Myocyte (in vitro differentiated cells): ENCODE results near the gene AKAP13. TPM values are rescaled to one million over a fixed set of nuclear protein-coding genes. Genes with fewer than 3 reads are reported as not detected.

Experiments
- DNase-seq: peaks from one replicate; pipeline ENCODE4 v3.0.0-alpha.2; 2012; ENCODE audit warnings: low read depth
- total RNA-seq: library from RNA; depleted of rRNA; stranded (reverse); fragments of >200 nt; gene quantifications from 2 replicates; pipeline ENCODE4 v1.2.3, GENCODE V29; 2014

AKAP13 gene
- total RNA-seq, 1 donor from 2014 or later: 201 TPM

DNA sequence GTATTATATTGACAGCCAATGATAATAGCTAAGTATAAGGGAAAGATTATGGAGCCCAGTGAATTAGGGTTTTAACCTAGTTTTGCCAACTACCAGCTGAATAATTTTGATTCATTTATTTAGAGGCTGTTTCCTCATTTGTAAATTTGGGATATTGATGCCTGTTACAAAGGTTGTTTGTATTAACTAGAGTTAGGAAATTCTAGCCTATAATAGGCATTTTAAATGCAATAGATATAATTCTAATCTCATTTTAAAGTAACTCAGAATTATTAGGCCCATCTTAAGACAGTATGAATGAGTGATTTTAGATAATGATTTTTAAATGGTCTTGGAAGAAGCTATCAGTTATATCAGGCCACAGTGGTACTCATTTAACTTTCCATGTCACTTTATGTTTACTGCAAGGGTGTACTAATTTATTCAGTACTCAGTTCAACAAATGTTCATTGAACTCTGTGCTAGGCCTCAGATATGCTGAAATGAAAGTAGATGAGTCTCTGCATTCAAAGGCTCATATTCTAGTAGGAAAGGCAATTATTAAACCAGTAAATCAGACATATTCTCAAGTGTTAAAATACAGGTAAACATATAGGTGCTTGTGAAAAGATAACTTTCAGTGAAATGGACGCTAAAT is 213.5 kb downstream of the AKAP13 start:
- no peak for DNase-seq

DNA sequence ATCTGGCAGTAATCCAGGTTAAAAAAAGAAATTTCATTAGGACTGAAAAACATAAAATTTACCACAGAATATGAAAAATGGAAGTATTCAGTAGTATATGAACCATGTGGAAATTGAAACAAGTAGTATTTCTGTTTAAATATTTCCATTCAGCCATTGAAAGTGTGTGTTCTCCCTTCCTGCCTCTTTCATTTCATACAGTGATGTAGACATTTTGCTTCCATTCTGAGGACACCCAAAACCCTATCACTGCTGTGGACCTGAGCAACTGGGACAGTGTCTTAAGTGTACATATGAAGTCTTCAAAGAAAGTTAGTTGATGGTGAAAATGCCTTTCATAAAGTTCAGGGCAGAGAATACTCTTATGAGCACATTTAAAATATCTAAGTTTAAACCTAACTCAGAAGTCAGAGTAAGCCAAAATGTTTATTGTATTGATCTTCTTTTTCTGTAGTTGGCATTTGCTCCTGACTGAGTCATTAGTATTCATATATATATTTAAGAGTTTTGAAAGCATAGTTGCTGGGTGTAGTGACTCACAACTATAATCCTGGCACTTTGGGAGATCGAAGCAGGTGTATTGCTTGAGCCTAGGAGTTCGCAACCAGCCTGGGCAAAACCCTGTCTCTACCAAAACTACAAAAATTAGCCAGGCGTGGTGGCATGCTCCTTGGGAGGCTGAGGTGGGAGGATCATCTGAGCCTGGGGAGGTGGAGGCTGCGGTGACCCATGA is 215.6 kb downstream of the AKAP13 start:
- DNase-seq: no peak

DNA sequence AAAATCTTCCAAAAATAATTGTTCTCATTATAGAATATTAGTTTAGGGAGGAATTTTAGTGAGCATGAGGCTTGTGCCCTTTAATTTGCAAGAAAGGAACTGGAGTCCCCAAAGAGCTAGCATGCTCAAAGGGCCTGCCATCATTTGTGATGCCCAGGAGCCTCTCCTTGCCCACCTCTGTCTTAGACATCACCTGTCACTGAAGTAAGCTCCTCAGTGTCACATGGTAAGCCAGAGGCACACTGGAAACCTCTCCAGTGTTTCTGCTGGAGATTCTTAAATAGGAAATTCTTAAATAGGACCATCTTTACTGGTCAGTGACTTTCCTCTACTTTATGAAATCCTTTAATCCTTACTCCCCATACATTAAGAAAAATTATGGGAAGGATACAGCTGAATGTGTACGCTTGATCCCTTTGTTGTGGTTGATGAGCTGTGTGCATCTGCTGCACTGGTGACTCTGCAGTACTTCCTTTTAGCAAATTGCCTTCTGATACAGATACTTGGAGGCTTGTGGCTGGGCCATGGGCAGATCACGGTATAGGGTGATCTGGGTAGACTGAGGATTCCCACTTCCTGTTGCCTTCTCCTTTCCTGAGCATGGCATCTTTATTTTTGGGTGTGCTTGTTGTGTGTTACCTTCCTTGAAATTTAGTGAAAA is 216.9 kb downstream of the AKAP13 start:
- no peak for DNase-seq

DNA sequence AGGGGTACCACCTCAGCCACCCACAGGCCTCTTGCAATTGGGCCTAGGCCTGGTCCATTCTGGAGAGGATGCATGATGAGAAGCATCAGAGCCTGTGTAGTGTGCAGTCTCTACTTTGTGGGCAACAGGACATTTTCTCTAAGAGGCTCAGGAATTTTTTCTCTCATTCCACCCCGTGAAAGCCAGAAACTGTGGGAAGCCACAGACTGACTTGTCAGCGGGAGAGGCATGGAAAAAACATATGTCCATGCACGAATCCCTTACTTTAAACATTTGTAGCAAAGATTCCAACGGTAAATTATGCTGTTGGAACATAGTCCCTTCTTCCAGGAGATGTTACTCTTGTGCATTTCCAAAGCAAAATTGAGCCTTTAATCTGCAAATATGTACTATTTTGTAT is 217.8 kb downstream of the AKAP13 start:
- DNase-seq: peak; percentile 47

DNA sequence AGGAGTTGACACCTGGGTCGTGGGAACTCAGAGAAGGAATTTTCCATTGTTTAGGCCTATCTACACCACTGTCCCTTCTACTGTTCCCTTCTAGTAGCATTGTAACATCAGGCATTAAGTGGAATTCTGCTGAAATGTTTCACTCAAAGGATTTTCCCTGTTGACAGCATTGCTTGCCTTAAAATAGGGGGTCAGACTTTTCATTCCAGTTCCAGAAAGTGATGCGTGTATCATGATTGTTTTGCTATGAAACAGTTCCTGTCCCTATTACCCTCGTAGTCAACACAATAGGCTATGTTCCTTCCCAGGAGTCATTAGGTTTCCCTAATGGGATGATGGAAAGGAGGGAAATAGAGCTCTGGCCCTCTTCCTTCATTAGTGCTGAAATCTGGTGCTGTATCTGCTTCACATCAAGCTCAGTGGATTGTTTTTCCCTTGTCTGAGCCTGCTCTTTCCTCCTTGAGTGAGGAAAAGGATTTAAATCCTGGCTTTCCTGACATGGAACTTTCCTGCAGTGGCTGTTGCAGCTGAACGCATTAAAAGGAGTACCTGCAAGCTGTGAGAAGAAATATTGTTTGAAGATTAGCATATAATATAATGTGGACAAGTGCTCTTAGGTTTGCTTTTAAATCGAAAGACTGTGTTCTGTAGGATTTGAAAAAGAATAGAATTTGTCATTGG is 218.5 kb downstream of the AKAP13 start:
- no peak for DNase-seq

DNA sequence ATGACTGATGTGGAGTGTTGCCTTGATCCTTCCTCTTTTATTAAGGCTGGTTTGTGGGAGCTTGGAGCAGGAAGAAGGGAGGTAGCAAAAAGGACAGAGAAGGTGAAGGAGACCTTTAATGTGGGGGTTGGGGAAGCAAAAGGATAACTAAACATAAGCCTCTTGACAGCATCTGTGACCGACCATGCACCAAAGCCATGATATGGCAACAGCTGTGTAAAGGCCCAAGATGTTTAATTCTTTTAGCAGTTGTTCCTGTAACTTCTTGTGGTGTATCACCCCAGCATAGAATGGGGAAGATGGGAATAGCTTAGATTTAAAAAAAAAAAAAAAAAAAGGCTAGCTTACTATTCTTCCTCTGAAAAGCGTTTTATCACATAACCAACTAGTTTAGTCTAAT is 219.6 kb downstream of the AKAP13 start:
- peak; percentile 52 for DNase-seq

DNA sequence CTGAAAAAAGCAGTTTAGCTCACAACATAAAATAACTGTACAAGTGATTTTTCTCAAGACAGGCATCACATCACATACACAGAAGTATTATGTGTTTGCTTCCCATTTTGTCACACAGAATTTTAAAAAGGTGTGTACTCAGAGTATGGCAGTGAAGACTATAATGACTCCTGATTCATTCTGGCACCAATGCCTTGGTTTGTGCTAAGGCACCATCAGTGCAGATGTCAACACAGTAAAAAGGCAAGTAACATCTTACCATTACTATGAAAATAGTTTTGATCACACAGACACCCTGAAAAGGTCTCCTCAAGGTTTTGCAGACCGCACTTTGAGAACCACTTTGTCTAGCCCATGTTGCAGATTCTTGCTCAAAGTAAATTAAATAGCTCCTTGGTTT is 222.8 kb downstream of the AKAP13 start:
- DNase-seq: no peak

DNA sequence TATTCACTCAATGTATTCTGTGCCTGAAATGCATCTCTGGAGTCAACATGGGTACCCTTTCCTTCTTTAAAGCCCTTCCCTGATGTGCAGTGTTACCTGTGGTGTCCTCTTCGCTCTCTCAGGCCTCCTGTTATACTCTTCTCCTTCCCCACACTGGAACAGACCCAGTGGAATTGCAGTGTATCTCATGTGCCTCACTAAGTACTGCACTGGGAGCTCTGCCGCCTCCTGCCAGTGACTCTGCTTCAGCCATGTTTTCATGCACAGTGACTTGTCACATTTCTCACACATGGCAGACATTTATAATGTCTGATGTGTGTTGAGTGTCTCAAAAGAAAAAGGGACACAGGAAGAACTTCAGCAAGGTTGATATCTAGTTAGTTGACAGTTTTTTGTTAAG is 223.3 kb downstream of the AKAP13 start:
- DNase-seq: no peak

DNA sequence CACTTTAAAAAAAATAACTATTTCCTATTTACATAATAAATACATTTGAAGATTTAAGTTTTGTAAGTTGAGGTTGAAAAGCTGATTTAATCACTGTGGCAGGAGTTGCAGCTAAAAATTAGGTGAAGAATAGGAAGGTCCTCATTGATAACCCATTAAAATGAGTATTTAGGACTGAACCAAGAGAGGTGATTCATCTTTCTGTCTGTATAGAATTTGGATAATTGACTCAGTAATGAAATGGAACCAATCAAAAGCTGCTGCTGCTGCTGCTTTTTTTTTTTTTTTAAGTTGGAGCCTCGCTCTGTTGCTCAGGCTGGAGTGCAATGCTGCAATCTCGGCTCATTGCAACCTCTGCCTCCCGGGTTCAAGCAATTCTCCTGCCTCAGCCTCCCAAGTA is 223.8 kb downstream of the AKAP13 start:
- DNase-seq: no peak

DNA sequence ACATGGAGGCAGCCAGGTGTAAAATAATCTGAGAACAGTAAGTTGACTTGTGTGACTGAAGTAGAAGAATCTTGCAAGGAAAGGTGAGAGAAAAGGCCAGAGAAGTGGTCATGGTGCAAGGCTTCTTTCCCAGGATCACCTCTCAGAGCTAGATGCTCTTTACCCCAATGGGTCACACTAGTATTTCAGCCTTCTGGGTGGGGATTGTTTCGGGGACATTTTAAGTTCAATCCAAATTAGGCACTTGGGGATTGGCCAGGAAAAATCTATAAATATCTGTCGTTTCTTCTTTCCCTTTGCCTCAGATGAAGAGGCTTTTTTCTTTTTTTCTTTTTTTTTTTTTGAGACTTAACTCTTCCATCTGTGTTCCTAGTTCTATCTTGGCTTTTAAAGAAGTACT is 226.3 kb downstream of the AKAP13 start:
- DNase-seq: no peak

DNA sequence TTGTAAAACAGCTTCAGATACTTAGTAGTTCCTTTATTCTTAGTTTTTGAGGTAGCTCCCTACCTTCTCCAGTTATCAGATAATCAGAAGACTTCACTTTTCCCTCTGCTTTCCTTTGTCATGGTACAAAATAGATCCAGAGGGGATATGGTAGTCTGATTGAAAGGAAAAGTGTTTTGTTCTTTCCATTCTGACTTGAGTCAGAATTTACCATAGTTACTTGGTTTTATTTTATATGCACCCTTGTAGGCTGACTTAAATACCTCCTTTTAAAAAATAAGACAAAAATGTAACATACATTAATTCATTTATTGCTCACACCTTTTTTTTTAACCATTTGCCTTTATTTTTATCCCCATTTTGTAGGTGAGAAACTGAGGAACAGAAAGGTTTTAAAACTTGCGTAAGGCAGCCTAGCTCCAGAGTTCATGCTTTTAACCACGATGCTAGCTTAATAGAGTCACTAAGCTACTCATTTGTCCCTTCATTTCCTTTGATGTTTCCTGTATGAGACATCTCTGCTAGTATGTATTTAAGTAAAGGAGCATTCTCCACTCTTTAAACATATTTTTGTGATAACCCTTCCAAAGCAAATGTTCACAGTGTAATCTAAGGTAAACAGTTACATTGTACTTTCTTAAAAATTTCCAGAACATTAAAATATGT is 226.9 kb downstream of the AKAP13 start:
- DNase-seq: no peak

DNA sequence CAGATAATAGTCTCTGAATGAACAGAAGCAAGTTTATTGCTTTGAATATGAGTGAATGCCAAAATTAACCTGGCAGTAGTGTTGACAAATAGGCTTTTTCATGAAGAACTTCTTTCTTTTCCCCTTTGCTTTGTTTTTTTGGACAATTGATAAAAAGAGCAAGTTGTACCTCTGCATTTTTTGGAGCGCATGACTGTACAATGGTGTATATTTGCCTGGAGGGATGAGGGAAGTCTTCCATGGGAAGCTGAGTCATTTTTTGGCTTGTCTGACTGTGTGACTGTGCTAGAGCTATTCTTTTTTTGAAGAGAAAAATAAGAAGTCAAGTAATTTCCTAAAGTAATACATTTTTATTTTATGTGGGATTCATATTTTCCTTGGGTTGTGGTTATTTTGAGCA is 227.4 kb downstream of the AKAP13 start:
- DNase-seq: peak; percentile 41

DNA sequence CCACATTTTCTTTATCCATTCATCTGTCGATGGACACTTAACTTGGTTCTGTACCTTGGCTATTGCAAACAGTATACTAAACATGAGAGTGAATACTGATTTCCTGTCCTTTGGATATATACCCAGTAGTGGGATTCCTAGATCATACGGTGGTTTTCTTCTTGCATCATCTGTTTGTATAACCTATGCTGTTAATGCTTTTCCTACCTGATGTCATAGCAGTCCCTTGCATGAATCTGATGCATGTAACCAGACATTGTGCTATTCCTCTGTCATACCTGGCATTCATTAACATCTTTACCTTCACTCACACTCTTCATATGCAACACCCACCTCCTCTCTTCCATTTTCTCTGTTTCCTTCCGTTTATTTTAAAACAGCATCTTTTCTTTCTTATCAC is 229.1 kb downstream of the AKAP13 start:
- no peak for DNase-seq

DNA sequence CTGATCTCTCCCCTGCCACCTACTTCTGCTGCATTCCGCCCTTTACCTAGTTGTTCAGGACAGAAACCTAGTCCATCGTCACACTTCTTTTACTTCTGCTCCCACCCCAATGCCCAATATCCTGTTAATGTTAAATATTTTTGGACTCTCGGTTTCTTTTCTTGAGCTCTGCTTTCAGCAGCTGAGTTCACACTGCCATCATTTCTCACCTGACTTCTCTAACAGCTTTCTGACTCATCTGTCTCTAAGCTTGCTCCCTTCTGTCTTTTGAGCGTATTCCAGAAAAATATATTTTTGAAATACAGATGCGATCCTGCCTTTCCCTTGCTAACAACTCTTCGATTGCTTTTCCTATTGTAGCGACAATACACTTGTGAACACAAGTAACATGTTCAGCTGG is 231.0 kb downstream of the AKAP13 start:
- DNase-seq: no peak

DNA sequence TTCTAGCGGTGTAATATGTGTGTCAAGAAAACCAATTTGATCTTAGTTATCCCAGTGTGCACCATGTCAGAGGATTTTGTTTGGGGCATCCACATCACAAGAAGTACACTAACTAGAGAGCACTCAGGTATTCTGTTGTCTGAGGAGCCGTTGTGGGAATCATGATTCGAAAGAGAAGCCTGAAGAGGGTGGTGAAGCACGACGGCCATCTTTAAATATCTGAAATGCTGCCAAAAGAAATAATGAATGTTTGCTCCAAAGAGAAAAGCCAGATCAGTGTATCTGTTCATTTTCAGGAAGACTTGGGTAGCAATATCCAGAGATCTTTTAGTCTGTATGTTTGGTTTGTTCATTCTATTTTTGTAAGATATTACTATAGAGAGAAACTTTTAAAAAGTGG is 233.7 kb downstream of the AKAP13 start:
- no peak for DNase-seq

DNA sequence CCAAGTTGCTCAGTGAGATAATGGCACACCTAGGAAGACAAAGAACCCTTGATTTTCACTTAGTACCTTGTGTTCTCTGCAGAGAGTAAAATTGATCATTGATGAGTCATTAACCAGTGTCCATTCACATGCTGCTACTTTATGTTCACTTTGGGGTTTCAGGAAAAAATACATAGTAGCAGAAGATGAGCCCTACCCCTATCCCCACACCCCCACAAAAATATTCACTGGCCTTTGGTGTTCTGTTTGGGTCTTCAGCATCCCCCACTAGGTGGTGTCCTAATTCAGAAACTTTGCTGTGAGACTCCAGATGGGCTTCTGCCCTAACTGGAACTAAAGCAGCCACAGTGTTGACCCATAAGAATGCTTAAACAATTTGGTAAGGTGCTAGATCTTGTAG is 235.5 kb downstream of the AKAP13 start:
- DNase-seq: peak; percentile 59

DNA sequence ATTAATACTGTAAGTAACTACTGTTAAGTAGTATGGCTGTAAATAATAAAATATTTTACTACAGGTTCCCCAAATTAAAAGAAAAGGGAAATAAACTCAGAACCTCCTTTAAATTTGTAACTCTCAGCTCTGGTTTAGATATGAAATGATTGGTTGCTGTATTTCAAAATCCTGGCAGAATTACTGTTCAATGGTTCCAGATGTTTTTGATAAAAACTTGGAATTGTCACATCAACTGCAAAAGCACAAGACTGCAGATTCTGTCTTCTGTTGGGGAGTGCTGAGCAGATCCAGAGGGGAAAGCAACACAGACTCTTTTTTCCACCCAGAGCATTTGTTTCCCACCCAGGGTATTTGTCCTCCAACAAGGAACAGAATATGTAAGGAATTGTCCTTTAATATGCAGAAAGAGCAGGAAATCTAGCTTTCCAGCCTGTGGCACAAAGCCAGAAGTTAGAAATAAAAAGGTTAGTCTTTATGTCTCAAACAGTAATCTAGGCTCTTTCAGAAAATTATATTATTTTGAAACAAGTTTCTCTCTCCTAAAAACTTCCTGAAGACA is 236.2 kb downstream of the AKAP13 start:
- DNase-seq: no peak

DNA sequence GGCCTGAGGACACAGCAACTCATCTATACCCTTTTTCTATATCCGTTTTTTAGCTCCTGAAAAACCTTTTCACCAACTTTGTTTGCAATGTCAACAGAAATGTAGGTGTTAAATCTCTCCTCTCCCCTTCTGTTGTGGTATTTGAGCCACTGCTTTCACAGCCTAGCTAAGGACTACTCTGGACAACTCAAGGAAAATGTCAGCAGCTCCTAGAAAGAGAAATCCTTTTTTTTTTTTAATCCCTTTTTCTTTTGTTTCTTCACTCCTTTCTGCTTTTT is 237.8 kb downstream of the AKAP13 start:
- DNase-seq: no peak

DNA sequence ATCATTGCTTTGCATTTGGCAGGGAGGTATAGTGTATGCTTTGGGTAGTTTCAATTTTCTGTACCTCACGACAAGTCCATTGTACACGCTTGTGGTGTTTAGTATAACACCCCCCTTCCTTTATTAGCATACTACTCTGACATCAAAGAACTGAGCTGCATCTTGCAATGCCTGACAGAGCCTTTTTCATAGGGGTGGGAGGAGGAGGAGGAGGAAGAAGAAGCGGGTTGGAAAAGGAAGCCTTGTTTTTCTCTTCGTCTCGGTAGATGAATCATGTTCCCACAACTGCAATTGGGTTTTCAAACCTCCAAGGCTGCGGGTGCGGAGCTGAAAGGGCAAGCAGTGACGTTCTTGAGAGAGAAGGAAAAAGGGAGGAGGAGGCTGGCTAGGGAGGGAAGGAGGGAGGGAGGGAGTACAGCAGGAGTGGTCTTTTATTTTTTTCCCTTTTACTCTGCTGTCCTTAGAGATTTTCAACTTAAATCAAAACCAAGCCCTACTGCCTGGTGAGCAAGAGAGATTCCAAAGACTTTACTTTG is 238.6 kb downstream of the AKAP13 start:
- DNase-seq: peak; percentile 94

DNA sequence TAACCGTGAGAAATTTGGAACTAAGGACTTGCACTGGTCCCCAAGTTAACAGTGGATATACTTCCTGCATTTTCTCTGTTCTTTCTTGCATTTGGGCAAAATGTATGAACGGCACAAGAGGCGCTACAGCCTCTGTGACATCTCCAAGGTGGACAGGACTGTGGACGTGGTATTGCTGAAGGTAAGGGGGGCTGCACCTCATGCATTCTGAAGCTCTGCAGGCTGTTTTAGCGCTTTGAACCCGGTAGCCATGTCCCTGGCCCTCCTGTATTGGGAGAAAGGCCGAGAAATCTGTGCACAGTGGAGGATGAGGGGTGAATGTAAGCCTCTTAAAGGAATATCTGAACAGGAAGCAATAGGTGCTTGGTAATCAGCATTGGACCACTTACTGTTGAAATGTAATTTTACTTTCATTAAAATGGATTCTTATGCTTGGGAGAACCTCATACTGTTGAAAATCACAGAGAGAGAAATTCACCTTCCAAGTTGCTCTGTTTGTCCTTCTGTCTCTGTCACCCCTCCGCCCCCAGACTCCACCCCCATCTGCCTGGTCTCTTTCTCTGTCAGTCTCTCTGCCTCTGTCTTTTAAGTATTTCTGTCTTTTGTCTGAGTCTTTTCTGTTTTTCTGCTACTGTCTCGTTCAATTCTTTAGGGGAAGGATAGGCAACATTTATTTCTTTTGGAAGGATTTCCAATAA is 239.7 kb downstream of the AKAP13 start:
- no peak for DNase-seq

DNA sequence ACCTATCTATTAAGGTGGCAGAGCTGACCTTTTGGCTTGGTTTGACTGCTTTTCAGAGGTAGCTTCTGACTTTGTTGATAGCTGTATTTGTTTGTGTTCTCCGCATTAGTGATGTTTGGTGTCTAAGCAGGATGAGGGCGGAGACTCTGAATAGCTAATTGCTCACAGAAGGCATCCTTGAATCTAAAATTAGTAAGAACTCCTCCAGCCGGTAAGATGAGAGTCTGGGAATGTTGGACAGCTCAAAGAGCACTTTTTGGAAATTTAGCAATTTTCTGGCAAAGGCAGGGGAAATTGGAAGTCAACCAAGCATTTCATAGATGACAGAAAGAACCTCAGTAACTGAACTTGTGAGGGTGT is 240.3 kb downstream of the AKAP13 start:
- peak; percentile 82 for DNase-seq
